HG03520 (cell line): ENCODE data around the gene IFNGR2.
"Not testable (repeated sequence)": the region's sequence is repeated elsewhere in the genome, so short reads cannot be mapped to it uniquely, and the experiment has no call there.

Source experiments
- ATAC-seq: cut with Tn5 transposase; IDR thresholded peaks from one replicate; pipeline ENCODE4 v1.9.1; 2021; ENCODE audit warnings: mild to moderate bottlenecking, moderate library complexity; ENCODE audit not compliant: unreplicated experiment

The IFNGR2 gene

DNA sequence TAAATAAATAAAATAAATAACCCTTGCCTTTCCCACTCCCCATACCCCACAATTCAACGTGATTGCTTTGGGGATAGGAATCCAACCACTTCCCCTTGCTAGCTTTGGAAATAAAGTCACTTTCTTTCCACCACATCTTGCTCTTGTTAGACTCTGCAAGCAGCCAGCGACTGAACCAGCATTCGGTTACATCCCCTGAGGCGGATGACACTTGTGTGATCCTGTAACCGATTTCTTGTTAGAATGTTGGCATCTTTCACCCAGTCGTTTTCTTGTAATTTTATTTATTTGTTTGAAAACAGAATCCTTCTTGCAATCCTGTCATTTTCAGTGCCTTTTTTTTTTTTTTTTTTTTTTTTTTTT is 1.6 kb upstream of the IFNGR2 start:
- ATAC-seq, result no peak

DNA sequence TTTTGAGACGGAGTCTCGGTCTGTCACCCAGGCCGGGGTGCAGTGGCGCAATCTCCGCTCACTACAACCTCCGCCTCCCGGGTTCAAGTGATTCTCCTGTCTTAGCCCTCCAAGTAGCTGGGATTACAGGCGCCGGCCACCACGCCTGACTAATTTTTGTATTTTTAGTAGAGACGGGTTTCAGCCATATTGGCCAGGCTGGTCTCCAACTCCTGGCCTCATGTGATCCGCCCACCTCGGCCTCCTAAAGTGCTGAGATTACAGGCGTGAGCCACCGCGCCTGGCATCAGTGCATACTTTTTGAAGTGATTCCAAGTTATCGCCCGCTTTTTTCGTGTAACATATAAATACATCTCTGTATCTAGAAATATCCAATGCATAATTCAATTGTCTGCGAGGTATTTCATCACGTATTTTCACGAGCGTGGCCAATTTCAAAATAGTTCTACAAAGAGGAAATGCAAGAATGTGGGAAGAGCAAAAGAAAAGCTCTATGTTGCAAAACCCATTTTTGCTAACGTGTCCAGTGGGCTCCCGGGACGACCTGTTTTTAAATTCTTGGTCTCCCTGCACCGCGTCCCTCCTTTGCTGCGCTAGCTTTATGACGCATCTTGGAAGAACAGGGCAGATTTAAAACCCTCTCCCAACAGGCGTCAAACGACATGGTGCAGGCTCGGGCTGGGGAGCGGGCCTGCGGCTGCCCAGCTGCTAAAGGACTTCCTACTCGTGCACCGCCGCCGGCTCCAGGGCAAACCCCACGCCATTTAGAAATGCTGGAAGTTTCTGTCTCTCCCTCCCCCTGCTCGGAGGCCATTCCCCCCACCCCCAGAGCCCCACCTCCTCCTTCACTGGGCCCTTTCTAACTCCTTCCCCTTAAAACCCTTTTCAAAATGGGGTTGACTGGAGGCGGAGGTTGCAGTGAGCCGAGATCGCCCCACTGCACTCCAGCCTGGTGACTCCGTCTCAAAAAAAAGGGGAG is 923 bp upstream of the IFNGR2 start:
- no peak for ATAC-seq

DNA sequence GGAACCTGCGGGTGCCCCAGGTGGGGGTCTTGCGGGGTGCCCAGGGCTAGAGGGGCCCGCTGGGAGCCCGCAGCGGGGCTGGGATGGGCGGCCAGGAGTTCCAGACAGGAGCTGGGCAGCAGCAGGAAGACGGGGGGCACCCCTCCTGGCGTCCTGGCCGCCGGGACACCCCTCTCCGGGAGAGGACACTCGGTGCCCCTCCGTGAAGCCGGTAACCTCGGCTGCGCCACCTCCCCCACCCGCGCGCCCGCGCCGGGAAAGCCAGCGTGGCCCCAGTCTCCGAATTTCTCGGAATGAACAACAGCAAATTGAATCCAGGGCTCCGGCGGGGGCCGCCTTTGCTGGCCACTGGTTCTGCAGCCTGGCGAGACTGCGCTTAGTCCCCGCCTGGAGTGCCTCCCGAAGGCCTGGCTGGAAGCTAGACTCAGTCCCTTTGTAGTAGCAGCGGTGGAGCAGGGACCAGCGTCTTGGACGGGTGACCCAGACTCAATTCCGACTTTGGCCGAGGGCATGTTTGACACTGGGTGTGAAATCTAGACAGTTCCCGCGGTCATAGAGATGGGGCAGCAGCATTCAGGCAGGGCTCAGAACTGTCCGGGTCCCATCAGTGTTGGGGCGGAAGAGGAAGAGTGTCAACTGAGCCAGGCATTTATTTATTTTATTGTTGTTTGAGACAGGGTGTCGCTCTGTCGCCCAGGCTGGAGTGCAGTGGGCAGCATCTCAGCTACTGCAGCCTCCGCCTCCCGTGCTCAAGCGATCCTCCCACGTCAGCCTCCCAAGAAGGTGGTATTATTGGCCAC is 773 bp downstream of the IFNGR2 start:
- ATAC-seq, result no peak

DNA sequence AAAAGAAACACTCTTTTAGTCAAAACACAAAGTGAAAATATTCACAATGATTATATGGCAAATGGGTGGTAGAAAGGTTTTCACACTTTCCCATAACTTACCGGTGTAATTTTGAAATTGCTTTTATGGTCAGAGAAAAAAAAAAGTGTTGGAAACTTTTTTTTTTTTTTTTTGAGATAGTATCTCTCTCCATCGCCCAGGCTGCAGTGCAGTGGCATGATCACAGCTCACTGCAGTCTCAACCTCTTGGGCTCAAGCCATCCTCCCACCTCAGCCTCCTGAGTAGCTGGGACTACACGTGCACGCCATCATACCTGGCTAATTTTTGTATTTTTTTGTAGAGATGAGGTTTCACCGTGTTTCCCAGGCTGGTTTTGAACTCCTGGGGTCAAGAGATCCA is 3.3 kb downstream of the IFNGR2 start:
- ATAC-seq, result no peak

DNA sequence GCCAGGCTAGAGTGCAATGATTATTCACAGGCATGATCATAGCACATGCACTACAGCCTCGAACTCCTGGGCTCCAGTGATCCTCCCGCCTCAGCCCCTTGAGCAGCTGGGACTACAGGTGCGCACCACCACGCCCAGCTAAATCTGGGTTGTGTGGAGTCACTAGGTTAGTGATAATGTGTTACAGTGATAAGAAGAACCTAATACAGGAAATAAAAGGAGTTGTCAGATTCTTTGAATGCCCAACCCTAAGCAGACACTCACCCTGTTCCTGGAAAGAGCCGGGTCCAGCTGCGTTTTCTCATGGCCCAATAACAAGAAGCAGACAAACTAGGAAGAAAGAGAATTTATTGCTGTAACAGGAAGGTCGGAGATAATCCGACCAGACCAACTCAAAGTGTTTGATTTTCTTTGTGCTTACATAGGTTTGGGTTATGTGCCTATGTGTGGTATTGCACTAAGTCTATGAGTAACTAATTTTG is 8.8 kb downstream of the IFNGR2 start:
- no peak for ATAC-seq

DNA sequence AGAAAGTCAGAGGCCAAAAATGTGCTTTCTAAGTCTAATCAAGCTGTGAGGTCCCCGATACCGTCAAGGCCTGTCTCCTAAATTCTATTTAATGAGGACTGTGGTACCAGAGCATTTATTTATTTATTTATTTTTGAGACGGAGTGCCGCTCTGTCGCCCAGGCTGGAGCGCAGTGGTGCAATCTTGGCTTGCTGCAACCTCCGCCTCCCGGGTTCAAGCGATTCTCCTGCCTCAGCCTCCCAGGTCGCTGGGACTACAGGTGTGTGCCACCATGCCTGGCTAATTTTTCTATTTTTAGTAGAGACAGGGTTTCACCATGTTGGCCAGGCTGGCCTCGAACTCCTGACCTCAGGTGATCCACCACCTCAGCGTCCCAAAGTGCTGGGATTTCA is 9.2 kb downstream of the IFNGR2 start:
- ATAC-seq, result not testable (repeated sequence)

DNA sequence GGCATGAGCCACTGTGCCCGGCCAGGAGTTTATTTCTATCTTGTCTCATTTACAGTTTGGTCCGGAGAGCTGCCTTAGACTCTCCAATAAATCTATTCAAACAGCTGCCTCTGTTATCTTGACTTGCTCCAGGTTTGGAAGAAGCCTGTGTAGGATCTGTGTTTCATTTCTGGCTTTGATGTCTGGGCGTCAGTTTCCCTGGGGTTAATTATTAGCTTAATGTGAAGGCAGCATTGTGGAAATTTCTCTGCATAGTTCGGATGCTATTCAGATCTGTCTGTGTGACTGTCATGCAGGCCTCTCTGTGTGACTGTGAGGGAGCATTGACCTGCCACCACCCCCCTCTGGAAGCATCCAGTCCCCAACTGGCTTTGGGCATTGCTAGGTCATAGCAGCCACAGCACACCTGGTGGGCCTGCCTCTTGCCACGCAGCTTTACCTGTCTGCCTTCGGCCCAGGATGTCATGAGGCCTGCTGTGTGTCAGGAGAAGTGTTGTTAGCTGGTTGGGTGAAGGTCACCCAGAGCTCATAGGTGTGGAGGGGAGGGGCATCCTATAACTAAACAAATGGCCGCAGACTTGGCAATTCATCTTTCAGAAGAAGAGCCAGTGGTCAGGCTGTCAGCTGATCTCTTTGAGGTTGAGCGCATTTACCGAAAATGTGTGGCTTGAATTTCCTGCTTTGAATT is 9.8 kb downstream of the IFNGR2 start:
- no peak for ATAC-seq

DNA sequence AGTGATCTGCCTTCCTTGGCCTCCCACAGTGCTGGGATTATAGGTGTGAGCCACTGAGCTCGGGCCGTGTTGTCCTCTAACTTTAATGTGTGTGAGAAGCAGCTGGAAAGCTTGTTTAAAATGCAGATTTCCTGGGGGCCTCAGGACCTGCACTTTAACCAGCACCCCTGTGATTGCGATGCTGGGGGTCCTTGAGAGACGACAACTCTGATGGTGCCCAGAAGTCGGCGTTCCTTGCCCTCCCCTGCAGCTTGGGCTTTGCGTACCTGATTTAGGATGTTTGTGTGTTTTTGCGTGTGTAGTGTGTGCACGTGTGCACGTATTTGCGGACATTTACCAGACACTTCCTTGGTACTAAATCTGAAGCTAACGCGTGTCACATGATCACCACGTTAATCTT is 10.9 kb downstream of the IFNGR2 start:
- no peak for ATAC-seq

DNA sequence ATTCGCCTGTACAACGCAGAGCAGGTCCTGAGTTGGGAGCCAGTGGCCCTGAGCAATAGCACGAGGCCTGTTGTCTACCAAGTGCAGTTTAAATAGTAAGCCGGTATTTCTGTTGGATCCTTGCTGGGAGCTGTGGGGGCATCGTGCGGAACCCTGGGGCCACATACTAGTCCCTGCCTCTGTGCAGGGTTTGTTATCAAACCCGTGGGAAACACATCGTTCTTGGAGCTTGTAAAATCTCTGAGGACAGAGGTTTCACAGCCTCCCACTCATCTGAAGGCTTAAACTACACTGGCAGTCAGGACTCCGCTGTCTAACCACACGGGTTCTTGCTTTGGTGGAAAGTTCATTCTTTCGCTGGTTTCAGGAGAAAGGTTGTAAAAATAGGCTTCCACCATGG is 11.7 kb downstream of the IFNGR2 start:
- ATAC-seq, result no peak

DNA sequence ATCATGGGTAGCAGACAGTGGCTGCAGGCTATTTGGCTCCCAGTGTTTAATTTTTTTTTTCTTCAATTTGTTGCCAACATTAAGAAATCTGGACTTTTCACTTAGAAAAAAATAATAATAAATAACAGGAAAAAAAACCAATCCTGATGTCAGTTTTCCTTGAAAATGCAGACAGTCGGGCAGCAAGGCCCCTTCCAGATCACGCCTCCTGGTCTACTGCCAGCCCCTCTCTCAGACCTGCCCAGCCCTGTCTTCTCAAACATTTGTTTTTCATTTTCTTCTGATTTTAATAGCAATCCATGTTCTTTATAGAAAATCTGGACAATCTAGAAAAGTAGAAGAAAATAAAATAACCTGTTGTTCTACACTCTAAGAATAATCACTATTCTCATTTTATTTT is 15.5 kb downstream of the IFNGR2 start:
- no peak for ATAC-seq

DNA sequence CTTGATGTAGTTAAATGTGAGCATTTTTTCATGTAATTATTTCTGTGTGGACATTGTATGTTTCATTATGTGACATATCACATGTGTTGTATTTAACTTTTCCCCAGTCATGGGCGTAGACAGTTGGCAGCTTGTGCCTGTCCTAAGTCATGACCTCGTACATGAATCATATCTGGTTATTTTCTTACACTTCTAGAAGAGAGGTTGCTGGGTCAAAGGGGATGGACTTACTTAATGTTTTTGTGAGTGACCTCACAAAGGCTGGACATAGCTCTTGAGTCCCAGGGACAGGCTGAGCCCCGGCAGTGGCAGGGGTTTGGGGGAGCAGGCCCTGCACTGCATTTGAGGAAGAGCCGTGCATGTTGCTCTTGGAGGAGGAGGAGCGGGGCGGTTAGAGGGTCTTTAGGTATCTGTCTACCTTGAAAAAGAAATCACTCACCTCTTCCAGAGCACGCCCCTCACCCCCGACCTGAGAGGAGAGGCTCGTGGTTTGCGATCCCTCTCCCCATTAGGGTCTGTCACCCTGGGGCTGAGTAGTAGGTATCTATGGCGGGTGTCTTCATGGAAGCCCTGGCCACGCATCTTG is 16.4 kb downstream of the IFNGR2 start:
- no peak for ATAC-seq

DNA sequence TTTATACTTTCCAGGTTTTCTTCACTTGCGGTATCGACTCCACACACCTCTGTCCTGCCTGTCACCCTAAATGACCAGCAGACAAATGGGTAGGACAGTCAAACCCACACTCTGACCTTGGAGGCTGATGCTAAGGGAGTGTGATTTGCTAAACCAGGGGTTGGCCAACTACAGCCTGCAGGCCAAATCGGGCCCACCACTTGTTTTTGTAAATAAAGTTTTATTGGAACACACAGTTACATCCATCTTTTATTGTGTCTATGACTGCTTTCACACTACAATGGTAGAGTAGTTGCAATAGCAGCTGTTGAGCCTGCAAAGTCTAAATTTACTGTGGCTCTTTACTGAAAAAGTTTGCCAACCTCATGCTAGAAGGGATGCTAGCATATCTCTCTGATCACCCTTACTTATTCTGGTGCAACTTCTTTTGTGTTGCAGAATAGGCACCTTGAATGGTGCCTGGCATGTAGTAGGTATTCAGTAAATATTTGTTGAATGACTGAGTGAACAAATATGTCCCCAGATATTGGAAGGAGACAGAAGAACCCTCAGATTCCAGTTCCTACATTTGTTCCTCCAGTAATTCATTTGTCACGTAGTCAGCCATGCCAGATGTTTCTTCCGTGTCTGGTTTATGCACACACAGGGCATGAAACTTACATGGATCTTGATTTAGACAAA is 18.6 kb downstream of the IFNGR2 start:
- ATAC-seq, result no peak

DNA sequence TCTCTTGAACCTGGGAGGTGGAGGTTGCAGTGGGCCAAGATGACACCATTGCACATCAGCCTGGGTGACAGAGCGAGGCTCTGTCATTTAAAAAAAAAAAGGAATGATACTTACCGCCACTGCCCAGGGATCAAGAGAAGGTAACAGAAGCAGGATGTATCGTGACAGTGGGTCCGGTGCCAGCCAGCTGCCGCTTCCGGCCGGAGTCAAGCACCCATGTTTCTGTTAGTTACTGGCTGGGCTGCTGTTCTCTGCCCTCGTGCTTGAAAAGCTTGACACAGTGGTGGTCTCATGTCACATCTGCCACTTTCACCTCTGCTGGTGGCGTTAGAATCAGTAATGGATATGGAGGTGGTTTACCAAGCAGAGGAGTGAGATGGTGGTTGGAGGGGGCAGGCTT is 21.0 kb downstream of the IFNGR2 start:
- ATAC-seq, result no peak

DNA sequence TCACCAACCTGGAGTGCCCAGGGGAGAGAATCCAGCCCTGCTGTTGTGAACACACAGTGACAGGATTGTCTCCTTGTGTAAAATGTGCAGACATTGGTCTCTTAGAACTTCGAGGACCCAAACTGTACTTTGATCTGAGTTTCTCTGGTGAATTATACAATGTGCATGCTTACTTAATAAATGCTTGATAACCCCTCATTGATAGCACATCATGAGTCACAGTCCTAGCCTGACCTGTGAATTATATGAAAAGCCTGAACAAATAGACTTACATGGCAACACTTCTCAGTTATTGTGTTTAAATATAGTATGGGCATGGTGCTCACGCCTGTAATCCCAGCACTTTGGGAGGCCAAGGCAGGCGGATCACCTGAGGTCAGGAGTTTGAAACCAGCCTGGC is 22.6 kb downstream of the IFNGR2 start:
- ATAC-seq, result no peak

DNA sequence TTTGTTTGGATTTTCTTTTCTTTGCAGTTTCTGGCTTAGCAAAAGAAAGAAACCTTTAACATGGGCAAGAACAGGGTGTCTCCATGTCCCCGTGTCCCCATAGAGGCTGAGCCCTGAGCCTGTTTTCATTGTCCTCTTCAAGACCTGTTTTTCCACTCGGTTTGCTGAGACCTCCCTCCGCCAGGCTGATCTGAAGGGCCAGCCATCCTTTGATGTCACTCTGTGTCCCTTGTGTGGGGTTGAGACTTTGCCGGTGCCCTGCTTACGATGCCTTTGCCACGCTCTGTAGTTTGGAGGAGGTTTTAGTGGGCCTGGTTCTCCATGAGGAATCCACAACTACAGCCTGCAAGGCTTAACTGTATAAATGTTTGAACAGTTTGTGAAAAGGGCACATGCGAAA is 23.8 kb downstream of the IFNGR2 start:
- no peak for ATAC-seq

DNA sequence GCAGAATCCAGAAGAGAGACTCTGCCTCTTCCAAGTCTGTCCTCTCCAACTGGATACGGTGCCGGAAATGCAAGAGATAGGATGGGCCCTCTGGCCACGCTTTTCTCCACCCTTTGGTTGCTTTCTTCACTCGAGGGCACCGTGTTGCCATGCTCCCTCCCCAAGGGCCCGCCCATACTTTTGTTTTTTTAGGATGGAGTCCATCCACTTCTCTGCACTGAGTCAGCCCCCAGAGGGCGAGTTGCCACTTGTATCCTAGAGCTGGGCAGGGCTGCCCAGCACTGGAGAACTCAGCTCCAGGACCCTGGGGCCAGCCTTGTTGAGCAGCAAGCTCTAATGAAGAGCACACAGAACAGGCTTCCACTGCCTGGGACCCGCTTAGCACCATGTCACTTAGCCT is 25.5 kb downstream of the IFNGR2 start:
- ATAC-seq, result no peak

DNA sequence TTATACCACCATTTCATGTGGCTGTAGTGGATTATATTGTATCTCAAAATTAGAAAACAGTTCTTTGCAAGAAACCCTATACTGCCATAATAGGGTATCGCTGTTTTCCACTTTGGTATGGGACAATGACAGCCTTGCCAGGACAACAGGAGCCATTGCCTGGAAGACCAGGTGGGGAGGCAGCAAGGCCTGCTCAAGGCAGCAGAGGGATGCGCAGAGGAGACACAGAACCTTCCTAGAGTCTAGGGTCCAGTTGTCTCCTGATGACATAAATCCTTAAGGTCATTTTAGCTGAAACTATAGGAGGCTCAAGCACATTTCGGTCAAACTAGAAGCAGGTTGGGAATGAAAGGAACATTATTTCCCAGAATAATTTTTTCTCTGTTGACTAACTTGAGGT is 27.6 kb downstream of the IFNGR2 start:
- no peak for ATAC-seq

DNA sequence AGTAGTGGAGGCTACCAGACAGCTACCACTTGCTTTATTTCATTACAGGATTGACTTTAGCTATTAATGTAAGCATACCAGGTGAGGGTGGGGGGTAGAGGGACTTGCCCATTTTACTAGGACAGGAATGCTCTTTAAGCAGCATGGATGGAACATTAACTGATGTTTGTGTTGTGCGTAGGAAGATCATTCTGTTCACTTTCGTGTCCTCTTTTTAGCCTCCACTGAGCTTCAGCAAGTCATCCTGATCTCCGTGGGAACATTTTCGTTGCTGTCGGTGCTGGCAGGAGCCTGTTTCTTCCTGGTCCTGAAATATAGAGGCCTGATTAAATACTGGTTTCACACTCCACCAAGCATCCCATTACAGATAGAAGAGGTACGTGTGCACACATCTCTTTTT is 29.3 kb downstream of the IFNGR2 start:
- no peak for ATAC-seq

DNA sequence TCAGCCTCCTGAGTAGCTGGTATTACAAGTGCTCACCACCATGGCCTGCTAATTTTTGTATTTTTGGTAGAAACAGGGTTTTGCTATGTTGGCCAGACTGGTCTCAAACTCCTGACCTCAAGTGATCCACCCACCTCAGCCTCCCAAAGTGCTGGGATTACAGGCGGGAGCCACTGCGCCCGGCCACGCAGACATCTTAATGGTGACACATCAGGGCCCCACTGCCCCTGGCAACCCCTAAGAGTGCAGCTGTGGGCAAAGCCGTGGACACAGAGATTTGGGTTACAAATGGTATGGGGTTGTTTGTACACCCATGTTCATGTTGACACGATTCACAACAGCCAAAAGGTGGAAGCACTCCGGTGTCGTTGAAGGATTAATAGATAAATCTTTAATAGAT is 29.8 kb downstream of the IFNGR2 start:
- no peak for ATAC-seq

DNA sequence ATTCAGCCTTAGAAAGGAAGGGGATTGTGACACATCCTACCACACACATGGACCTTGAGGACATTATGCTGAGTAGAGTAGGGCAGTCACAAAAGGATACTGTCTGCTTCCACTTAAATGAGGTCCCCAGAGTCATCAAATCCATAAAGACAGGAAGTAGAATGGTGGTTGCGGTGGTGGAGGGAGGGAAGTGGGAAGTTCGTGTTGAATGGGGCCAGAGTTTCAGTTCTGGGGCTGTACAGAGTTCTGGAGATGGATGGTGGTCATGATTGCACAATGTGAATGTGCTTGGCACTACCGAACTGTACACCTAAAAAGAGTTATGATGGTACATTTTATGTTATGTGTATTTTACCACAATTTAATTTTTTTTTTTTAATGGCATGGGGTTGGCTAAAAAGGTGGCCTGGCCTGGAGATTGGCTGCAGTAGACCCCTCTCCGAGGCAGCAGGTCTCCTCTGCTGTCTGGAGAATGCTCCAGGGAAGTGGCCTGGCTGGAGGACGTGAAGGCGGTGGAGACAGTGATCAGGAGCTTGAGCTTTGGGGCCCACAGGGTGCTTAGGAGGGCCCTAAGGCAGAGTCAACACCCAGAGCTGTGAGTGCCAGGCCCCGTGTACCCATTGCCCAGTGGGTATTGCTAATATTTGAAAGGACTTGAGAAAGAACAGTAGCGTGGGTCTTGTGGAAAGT is 30.4 kb downstream of the IFNGR2 start:
- no peak for ATAC-seq
